D721Med (cell line): ENCODE data around the gene CKAP2L.

Experiments used
- DNase-seq: peaks from one replicate; pipeline ENCODE4 v3.0.0; 2011; ENCODE audit warnings: low spot score; ENCODE audit not compliant: insufficient read length
- FAIRE-seq: peaks from 2 replicates; lab custom pipeline; 2011; peaks lifted over from hg19 to GRCh38; lab: Jason Lieb, UNC
- TF ChIP-seq, protein P1 (sequence below): IDR thresholded peaks from 2 replicates; pipeline ENCODE4 v1.5.1; 2012; ENCODE audit warnings: mild to moderate bottlenecking, control low read depth; ENCODE audit not compliant: insufficient read depth; ENCODE audit errors: missing control alignments

The CKAP2L gene

DNA sequence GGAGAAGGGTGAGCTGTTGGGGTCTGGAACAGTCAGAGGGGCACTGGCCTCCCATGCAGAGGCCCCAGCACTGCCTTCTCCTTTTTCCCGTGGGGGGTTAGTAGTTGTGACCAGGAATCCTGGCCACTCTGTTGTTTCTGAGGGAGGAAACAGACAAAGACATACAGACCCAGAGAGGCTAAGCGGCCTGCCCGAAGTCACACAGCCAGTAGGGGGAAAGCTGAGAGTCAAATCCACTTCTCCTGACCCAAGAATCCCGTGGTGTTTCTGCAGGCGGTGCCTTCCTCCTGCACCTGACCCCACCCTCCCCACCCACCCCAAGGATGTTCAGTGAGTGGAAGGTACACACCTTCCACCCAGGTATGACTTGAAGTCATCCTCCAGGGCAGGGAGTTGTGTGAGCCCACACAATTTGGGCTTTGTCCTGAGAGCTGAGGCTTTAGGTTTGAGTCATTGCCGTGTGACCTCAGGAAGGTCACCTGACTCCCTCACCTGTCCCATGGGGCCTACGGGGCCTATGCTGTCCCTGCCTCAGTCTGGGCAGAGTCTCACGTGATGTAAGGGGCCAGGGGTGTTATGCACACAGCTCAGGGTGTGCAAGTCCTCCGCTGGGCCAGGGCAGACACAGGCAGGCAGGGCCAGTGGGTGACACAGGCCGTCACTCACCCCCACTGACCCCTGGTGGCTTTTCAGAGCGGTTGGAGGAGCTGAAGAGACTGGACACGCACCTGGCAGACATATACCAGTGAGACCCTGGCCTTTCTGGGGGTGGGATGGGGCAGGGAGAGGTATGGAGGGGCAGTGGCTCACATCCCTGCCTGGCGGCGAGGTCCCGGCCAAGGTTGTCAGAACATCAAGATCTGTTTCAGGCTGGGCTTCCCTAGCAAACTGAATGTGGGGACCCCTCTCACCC lies 38.6 kb downstream of the CKAP2L start:
- FAIRE-seq (no peak), DNase-seq (no peak)
- TF ChIP-seq, protein P1, sequence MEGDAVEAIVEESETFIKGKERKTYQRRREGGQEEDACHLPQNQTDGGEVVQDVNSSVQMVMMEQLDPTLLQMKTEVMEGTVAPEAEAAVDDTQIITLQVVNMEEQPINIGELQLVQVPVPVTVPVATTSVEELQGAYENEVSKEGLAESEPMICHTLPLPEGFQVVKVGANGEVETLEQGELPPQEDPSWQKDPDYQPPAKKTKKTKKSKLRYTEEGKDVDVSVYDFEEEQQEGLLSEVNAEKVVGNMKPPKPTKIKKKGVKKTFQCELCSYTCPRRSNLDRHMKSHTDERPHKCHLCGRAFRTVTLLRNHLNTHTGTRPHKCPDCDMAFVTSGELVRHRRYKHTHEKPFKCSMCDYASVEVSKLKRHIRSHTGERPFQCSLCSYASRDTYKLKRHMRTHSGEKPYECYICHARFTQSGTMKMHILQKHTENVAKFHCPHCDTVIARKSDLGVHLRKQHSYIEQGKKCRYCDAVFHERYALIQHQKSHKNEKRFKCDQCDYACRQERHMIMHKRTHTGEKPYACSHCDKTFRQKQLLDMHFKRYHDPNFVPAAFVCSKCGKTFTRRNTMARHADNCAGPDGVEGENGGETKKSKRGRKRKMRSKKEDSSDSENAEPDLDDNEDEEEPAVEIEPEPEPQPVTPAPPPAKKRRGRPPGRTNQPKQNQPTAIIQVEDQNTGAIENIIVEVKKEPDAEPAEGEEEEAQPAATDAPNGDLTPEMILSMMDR = no peak

DNA sequence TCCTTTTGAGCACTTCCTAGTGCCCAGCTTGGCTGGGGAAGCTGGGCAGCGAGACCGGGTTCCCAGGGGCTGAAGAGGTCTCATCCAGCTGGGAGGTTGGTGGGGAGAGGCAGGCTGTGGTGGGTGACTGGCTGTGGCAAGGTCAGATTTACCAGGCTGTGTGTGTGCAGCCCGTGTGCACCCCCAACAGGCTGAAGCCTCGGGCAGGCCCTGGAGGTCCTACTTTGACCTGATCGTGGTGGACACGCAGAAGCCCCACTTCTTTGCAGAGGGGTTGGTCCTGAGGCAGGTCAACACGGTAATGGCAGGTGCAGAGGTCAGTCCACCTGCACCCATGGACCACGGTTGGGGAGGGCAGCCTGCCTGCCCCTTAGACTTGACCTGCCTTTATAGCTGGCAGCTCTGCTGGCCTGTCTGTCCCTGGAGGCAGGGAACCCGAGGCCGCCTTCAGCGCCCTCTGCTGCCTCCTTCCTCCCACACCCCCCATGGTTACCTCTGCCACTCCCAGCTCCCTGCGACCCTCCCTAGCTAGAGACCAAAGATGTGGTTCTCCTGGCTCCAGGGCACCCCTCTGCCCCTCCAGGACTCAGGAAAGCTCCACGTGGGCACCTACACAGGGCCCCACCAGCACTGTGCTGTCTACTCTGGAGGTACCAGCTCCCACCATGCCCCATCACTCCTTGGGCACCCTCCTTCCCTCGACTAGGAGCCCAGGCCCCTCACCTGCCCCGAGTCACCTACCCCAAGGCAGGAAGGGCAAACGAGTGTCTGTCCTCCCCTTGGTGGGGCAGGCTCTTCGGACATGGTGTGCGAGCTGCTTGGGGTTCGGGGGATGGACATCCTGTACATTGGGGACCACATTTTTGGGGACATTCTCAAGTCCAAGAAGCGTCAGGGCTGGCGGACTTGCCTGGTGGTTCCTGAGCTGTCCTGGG lies 39.6 kb downstream of the CKAP2L start:
- TF ChIP-seq, protein P1 = peak; percentile 11
- DNase-seq (no peak), FAIRE-seq (no peak)

DNA sequence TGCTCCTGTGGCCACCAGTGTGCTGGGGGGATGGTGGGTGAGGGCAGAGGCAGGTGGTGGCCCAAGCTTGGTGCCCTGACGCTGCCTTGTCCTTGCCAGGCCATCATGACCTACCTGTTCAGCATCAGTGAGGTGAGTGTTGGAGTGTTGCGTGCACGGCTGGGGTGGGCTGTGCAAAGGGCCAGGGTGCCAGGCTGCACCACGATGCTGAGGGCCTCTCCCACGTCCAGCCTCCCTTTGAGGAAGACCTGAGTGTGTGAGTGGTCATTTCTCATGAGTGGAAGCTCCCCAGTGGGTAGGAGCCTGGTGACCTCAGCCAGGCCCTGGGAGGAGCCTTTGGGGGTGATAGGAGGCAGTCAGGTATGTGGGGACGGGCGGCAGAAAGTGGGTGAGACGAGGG lies 40.4 kb downstream of the CKAP2L start:
- FAIRE-seq (no peak), DNase-seq (no peak)
- TF ChIP-seq, protein P1 = no peak

DNA sequence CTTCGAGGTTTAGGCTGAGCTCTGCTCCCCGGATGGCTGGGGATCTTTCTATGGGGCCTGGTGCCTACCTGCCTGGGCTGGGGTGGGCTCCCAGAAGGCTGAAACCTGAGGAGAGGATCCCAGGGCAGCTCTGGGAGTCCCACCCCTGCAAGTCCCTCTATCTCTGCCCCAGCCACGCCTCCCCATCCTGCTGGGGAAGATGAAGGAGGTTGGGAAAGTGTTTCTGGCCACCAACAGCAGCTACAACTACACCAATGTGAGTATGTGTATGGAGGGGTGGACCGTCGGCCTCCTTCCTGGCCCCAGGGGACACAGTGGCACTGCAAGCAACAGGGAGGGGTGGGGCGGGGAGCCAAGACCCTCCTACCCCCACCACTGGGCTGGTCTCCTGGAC lies 40.9 kb downstream of the CKAP2L start:
- TF ChIP-seq, protein P1 = no peak
- FAIRE-seq (no peak), DNase-seq (no peak)

DNA sequence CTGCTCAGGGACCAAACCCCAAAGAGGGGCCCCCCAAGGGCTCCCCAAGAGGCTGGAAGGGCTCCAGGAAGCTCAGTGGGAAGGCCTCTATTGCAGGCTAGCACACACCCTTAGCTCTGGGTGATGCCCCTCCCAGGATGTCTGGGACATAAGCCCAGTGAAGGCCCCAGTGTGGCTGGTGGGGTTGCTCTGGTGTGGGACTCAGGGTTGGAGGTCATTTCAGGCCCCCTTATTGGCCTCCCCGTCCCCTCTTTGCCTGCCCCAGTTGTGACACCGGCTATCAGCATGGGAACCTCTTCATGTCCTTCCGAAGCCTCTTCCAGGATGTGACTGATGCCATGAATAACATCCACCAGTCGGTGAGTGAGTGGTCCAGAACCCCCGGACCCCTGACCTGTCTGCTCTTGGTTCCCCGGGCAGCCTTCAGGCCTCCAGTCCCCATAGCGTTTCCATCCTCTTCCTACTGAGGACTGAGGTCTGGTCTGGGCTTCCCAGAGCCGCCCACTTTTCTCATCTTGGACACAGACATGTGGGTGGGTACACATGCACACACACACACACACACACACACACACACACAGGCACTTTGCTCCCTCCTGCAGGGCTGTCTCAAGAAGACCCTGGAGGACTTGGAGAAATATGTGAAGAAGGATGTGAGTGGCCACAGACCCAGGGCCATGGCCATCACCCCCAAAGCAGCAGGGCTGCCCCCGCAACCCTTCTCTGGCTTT lies 41.4 kb downstream of the CKAP2L start:
- FAIRE-seq (no peak), DNase-seq (no peak)
- TF ChIP-seq, protein P1 = no peak

DNA sequence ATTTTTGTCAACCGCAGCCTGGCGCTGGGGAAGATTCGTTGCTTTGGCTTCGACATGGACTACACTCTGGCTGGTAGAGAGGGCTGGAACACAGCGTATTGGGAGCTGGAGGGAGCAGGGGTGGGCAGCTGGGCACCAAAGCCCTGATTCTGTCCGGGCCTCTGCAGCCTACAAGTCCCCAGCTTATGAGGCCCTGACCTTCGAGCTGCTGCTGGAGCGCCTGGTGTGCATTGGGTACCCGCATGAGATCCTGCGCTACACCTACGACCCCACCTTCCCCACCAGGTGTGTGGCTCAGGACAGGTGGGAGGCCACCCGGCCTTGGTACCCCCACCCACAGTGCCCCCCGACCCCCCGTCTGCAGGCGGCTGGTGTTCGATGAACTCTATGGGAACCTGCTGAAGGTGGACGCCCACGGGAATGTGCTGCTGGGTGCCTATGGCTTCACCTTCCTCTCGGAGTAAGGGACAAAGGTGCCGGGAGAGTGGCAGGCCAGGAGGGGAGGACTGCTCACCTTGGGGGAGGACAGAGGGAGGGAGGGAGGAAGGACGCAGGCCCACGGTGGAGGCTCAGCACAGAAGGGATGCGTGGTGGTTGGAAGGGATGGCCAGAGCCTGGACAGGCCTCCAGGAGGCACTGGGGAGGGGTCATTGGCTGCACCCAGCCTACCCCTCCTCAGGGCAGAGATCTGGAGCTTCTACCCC lies 42.4 kb downstream of the CKAP2L start:
- TF ChIP-seq, protein P1 = no peak
- FAIRE-seq = no peak
- DNase-seq = no peak
